H1 (cell line): ENCODE data around the gene HOXD12. TPM values are rescaled to one million over a fixed set of nuclear protein-coding genes. Genes with fewer than 3 reads are reported as not detected.

Experiments
- CTCF ChIA-PET: fragments of 300-600 bp; sonication (Branson Sonifier 250); formaldehyde crosslinking; loops from one replicate; lab custom pipeline; 2021; ENCODE audit not compliant: partially characterized antibody; lab: Charles Lee
- POLR2A ChIA-PET: fragments of 300-600 bp; sonication (Branson Sonifier 250); formaldehyde crosslinking; loops from one replicate; lab custom pipeline; 2021; ENCODE audit warnings: inconsistent platforms; ENCODE audit not compliant: partially characterized antibody; lab: Charles Lee
- DNase-seq, 2 experiments: peaks; one replicate each; pipeline versions ENCODE4 v3.0.0 to v3.0.0-alpha.2; 2010 to 2022; ENCODE audit warnings: low spot score in 2 of 2, low read depth in 1 of 2, mixed read lengths in 1 of 2
- FAIRE-seq: peaks from 2 replicates; lab custom pipeline; 2011; peaks lifted over from hg19 to GRCh38; lab: Jason Lieb, UNC
- H2AFZ ChIP-seq: 2 replicates; pipeline ENCODE4 v1.8.1; 2012; ENCODE audit warnings: low read length, inconsistent platforms
- H2AK5ac ChIP-seq: 2 replicates; pipeline ENCODE4 v1.6.1; 2013; ENCODE audit warnings: low read depth, low read length
- H2BK120ac ChIP-seq: replicated peaks from 2 replicates; pipeline ENCODE3; 2013; ENCODE audit warnings: low read depth, low read length, inconsistent platforms
- H2BK12ac ChIP-seq: 2 replicates; pipeline ENCODE4 v1.6.1; 2013; ENCODE audit warnings: low read depth, low read length
- H2BK15ac ChIP-seq: 2 replicates; pipeline ENCODE4 v1.6.1; 2013; ENCODE audit warnings: low read length
- H2BK20ac ChIP-seq: 2 replicates; pipeline ENCODE4 v1.6.1; 2013; ENCODE audit warnings: low read length
- H2BK5ac ChIP-seq: 2 replicates; pipeline ENCODE4 v1.6.1; 2013; ENCODE audit warnings: low read depth, low read length
- H3K14ac ChIP-seq: 2 replicates; pipeline ENCODE4 v1.6.1; 2013; ENCODE audit warnings: inconsistent platforms; ENCODE audit not compliant: insufficient read length
- H3K18ac ChIP-seq: 2 replicates; pipeline ENCODE4 v1.6.1; 2013; ENCODE audit warnings: low read length; ENCODE audit errors: extremely low read depth
- H3K23ac ChIP-seq: 2 replicates; pipeline ENCODE4 v1.6.1; 2013; ENCODE audit warnings: inconsistent platforms; ENCODE audit not compliant: insufficient read length
- H3K23me2 ChIP-seq: 2 replicates; pipeline ENCODE4 v1.6.1; 2013; ENCODE audit warnings: low read depth, low read length
- H3K27ac ChIP-seq: 2 replicates; pipeline ENCODE4 v1.6.1; 2011; ENCODE audit warnings: low read depth, low read length, inconsistent platforms
- H3K27me3 ChIP-seq, 4 experiments: replicated peaks in 1 of 4; 1 replicate in 1 of 4; 2 replicates in 3 of 4; pipeline versions ENCODE4 v1.6.1 to v1.8.1; 2011 to 2013; ENCODE audit warnings: low read length in 3 of 4, mild to moderate bottlenecking in 3 of 4, inconsistent platforms in 2 of 4, mixed read lengths in 2 of 4, moderate library complexity in 1 of 4; ENCODE audit not compliant: control insufficient read depth in 3 of 4, insufficient read depth in 3 of 4; ENCODE audit errors: extremely low read depth in 1 of 4
- H3K36me3 ChIP-seq, 4 experiments: 2 replicates each; pipeline versions ENCODE4 v1.6.1 to v1.8.1; 2011 to 2013; ENCODE audit warnings: mild to moderate bottlenecking in 4 of 4, low read length in 3 of 4, moderate library complexity in 2 of 4, control low read depth in 1 of 4, inconsistent platforms in 1 of 4; ENCODE audit not compliant: insufficient read depth in 4 of 4, control insufficient read depth in 2 of 4
- H3K4ac ChIP-seq: replicated peaks from 2 replicates; pipeline ENCODE3; 2013; ENCODE audit warnings: low read length, low read depth, mixed read lengths, inconsistent platforms; ENCODE audit not compliant: insufficient read length
- H3K4me1 ChIP-seq, 4 experiments: replicated peaks in 1 of 4; 1 replicate in 1 of 4; 2 replicates in 3 of 4; pipeline versions ENCODE4 v1.6.1 to v1.8.1; 2011 to 2013; ENCODE audit warnings: low read length in 3 of 4, inconsistent platforms in 2 of 4, mixed read lengths in 1 of 4; ENCODE audit not compliant: insufficient read depth in 4 of 4, control insufficient read depth in 3 of 4
- H3K4me2 ChIP-seq, 2 experiments: 2 replicates each; pipeline versions ENCODE4 v1.6.1 to v1.8.1; 2011 to 2013; ENCODE audit warnings: low read depth in 2 of 2, low read length in 2 of 2, control low read depth in 1 of 2, inconsistent platforms in 1 of 2, mild to moderate bottlenecking in 1 of 2; ENCODE audit not compliant: insufficient read depth in 1 of 2
- H3K4me3 ChIP-seq, 4 experiments: fragments of 200-600, 300-600 bp in 1 of 4; sonication (generic), shearing (Covaris generic), sonication (Bioruptor Twin) in 1 of 4; 2 replicates each; pipeline versions ENCODE4 v1.5.1 to v1.8.1; 2011 to 2016; ENCODE audit warnings: low read length in 4 of 4, low read depth in 3 of 4, control low read depth in 2 of 4, inconsistent platforms in 2 of 4, mild to moderate bottlenecking in 2 of 4, mixed read lengths in 1 of 4, moderate library complexity in 1 of 4; ENCODE audit not compliant: insufficient read depth in 2 of 4; ENCODE audit errors: extremely low read depth in 1 of 4
- H3K56ac ChIP-seq: replicated peaks from 2 replicates; pipeline ENCODE3; 2013; ENCODE audit warnings: low read depth, mild to moderate bottlenecking, mixed read lengths, low read length, inconsistent platforms; ENCODE audit not compliant: insufficient read length
- H3K79me1 ChIP-seq: 2 replicates; pipeline ENCODE4 v1.6.1; 2013; ENCODE audit warnings: low read depth, low read length, control low read depth
- H3K79me2 ChIP-seq, 2 experiments: 2 replicates each; pipeline versions ENCODE4 v1.6.1 to v1.8.1; 2012 to 2013; ENCODE audit warnings: low read length in 2 of 2, mild to moderate bottlenecking in 2 of 2, inconsistent platforms in 1 of 2; ENCODE audit not compliant: insufficient read depth in 2 of 2, control insufficient read depth in 1 of 2
- H3K9ac ChIP-seq, 4 experiments: replicated peaks in 1 of 4; 1 replicate in 1 of 4; 2 replicates in 3 of 4; pipeline versions ENCODE4 v1.6.1 to v1.8.1; 2011 to 2013; ENCODE audit warnings: low read depth in 3 of 4, low read length in 3 of 4, control low read depth in 2 of 4, mild to moderate bottlenecking in 2 of 4, moderate library complexity in 2 of 4, inconsistent platforms in 1 of 4; ENCODE audit errors: extremely low read depth in 1 of 4
- H3K9me3 ChIP-seq, 2 experiments: 2 replicates each; pipeline versions ENCODE4 v1.6.1 to v1.8.1; 2012 to 2013; ENCODE audit warnings: mild to moderate bottlenecking in 2 of 2, moderate library complexity in 2 of 2, control low read depth in 1 of 2, inconsistent platforms in 1 of 2, low read depth in 1 of 2, low read length in 1 of 2, mixed read lengths in 1 of 2; ENCODE audit not compliant: insufficient read depth in 2 of 2
- H4K20me1 ChIP-seq, 2 experiments: replicated peaks in 1 of 2; 2 replicates each; pipeline versions ENCODE3 to v1.8.1; 2011 to 2013; ENCODE audit warnings: inconsistent platforms in 2 of 2, low read length in 2 of 2, mild to moderate bottlenecking in 1 of 2; ENCODE audit not compliant: insufficient read depth in 2 of 2, control insufficient read depth in 1 of 2
- H4K5ac ChIP-seq: 2 replicates; pipeline ENCODE4 v1.6.1; 2013; ENCODE audit warnings: low read length, low read depth, mixed read lengths, inconsistent platforms; ENCODE audit not compliant: insufficient read length
- H4K8ac ChIP-seq: 2 replicates; pipeline ENCODE4 v1.8.0; 2013; ENCODE audit warnings: mild to moderate bottlenecking, moderate library complexity, low read length, inconsistent platforms; ENCODE audit not compliant: insufficient read depth; ENCODE audit errors: extremely low read depth
- H4K91ac ChIP-seq: replicated peaks from 2 replicates; pipeline ENCODE3; 2013; ENCODE audit warnings: low read length, mixed read lengths, inconsistent platforms; ENCODE audit not compliant: insufficient read length
- BACH1 ChIP-seq: IDR thresholded peaks from 2 replicates; pipeline ENCODE4 v1.6.1; 2012; ENCODE audit warnings: low read length, improper control_type of control experiment
- CBX8 ChIP-seq: fragments of 300-800, 300-1000 bp; sonication (generic); IDR thresholded peaks from 2 replicates; pipeline ENCODE4 v1.7.1; 2016; ENCODE audit warnings: low read depth, low read length, borderline replicate concordance
- CTBP2 ChIP-seq: IDR thresholded peaks from 2 replicates; pipeline ENCODE4 v1.7.0; 2011; ENCODE audit warnings: borderline replicate concordance, mild to moderate bottlenecking, moderate library complexity, mixed read lengths, low read length; ENCODE audit not compliant: insufficient read depth, insufficient read length
- EZH2 ChIP-seq: fragments of 200-600 bp; sonication (generic); IDR thresholded peaks from 2 replicates; pipeline ENCODE4 v1.7.1; 2012; ENCODE audit warnings: low read depth, mild to moderate bottlenecking, moderate library complexity, low read length, inconsistent platforms; ENCODE audit not compliant: severe bottlenecking
- HDAC6 ChIP-seq: IDR thresholded peaks from one replicate; pipeline ENCODE4 v1.7.1; 2012; ENCODE audit warnings: low read depth, mild to moderate bottlenecking, inconsistent platforms, low read length, moderate library complexity
- MAFK ChIP-seq: IDR thresholded peaks from 2 replicates; pipeline ENCODE4 v1.6.1; 2012; ENCODE audit warnings: low read depth, mild to moderate bottlenecking, improper control_type of control experiment, low read length
- RNF2 ChIP-seq: fragments of 200-900, 300-1000 bp; sonication (generic); IDR thresholded peaks from 2 replicates; pipeline ENCODE4 v1.7.1; 2016; ENCODE audit warnings: borderline replicate concordance, low read depth, mild to moderate bottlenecking, antibody characterized with exemption, low read length; ENCODE audit not compliant: poor library complexity, severe bottlenecking; ENCODE audit errors: missing control alignments
- SIRT6 ChIP-seq: IDR thresholded peaks from one replicate; pipeline ENCODE4 v1.7.1; 2012; ENCODE audit warnings: low read length, inconsistent platforms
- SUZ12 ChIP-seq: fragments of 200-600 bp; sonication (generic); IDR thresholded peaks from 2 replicates; pipeline ENCODE4 v1.6.1; 2012; ENCODE audit warnings: mild to moderate bottlenecking, inconsistent platforms, low read length, moderate library complexity, mixed read lengths
- WGBS, 2 experiments: shearing (Covaris generic) in 1 of 2; methylation state at CpG; one replicate each; pipeline versions ENCODE4 v1.1.6 to v1.1.7; 2013 to 2015; ENCODE audit warnings: low lambda C conversion rate in 2 of 2, mixed read lengths in 2 of 2, inconsistent platforms in 1 of 2, low coverage in 1 of 2, missing lambda C conversion rate in 1 of 2; ENCODE audit not compliant: insufficient replicate concordance in 2 of 2, insufficient coverage in 1 of 2, insufficient read length in 1 of 2; ENCODE audit errors: extremely low coverage in 1 of 2, missing lambda C conversion rate in 1 of 2; 5-methylcytosine and 5-hydroxymethylcytosine counted together
- polyA plus RNA-seq, 7 experiments: library from polyadenylated mRNA; depleted of rRNA in 3 of 7; stranded (reverse) in 5 of 7; unstranded in 2 of 7; fragments of >200 nt in 5 of 7; fragments of 200-250 nt in 2 of 7; gene quantifications; 1 replicate in 5 of 7; 2 replicates in 1 of 7; 4 replicates in 1 of 7; pipeline versions ENCODE4 v1.2.1 to v1.2.3, GENCODE V29; 2011 to 2013; ENCODE audit warnings: missing spikeins in 2 of 7, mixed read lengths in 2 of 7
- total RNA-seq: library from RNA; stranded (reverse); fragmentation: NEBNext Ultra II Directional; extraction: Animal tissue kit (Norgen Biotek cat#: 25700); gene quantifications from 2 replicates; pipeline ENCODE4 v1.2.1, GENCODE V29; 2021
- TF ChIP-seq, protein P1 (sequence below): IDR thresholded peaks from 2 replicates; pipeline ENCODE4 v1.6.1; 2011; ENCODE audit warnings: low read depth, mild to moderate bottlenecking, low read length; ENCODE audit not compliant: insufficient read depth

Gene HOXD12
- total and polyA plus RNA-seq, 2 of the 8 experiments (the other 6 are each of a cell fraction or from before 2014, with no cell fraction given), result not detected

GRCh38 chr2:176109192-176109901, 9.8 kb downstream of the HOXD12 start:
- Histone ChIP-seq H2BK15ac (no peak overlapping the region), H2BK12ac (no peak overlapping the region), H4K91ac (no peak overlapping the region), H3K9ac (no peak overlapping the region), H2AFZ (no peak overlapping the region), H3K4me3 (no peak overlapping the region), H3K4me2 (no peak overlapping the region), H3K27ac (no peak overlapping the region), H3K4me1 (peaks cover 0 to 20% (median 9%) of the 10 kb centered on the region in 4 experiments; a peak in 5 of 7 replicates), H3K79me2 (no peaks in the 10 kb centered on the region)
- ChIA-PET CTCF (interaction anchor here (1.3 to 5.4 kb wide), 9 partner anchors 13 to 32 kb away, joined by 4 to 42 read pairs (median 13); partner anchors contain the start of genes EVX2 and HOXD9), POLR2A (no interaction called here)
- FAIRE-seq, result no peak
- TF ChIP-seq CBX8 (peak; percentile 97; the same call in 1 of the 2 replicates), BACH1 (no peak), MAFK (no peak), SUZ12 (peak; percentile 97), SIRT6 (no peak), HDAC6 (no peak), EZH2 (peak; percentile 97), RNF2 (peak; percentile 97), CTBP2 (peak; percentile 38)
- TF ChIP-seq, protein P1, sequence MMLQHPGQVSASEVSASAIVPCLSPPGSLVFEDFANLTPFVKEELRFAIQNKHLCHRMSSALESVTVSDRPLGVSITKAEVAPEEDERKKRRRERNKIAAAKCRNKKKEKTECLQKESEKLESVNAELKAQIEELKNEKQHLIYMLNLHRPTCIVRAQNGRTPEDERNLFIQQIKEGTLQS, result no peak
- TF ChIP-seq, all 59 proteins: peak for 5
- Histone ChIP-seq H3K27me3 (peaks cover 98 to 99% (median 98%) of the 10 kb centered on the region in 4 experiments), H2AK5ac (no peak overlapping the region), H2BK20ac (no peak overlapping the region), H3K4ac (no peak overlapping the region), H3K56ac (no peak overlapping the region), H4K8ac (no peak overlapping the region), H4K20me1 (peaks cover 17 to 38% of the 10 kb centered on the region in 2 experiments), H3K18ac (no peak overlapping the region), H3K36me3 (peaks cover 0 to 8% (median 0%) of the 10 kb centered on the region in 4 experiments; a peak in 1 of 8 replicates), H2BK120ac (no peak overlapping the region), H4K5ac (no peak overlapping the region), H3K23ac (no peak overlapping the region), H3K79me1 (no peaks in the 10 kb centered on the region), H3K9me3 (no peaks in the 10 kb centered on the region), H3K14ac (no peak overlapping the region), H2BK5ac (no peak overlapping the region), H3K23me2 (0 out of 2 replicates have a peak, but pooled peaks cover 2% of the 10 kb centered on the region)
- peak in 1 of 2 experiments; percentile 45 for DNase-seq
- WGBS, 2 experiments, result 15% methylated on average over 26 of the region's 26 CpGs; no CpG with 5 or more reads in 1 of the 2 experiments
